ENCODE results near the gene SLC25A51. TPM values are rescaled to one million over a fixed set of nuclear protein-coding genes. Genes with fewer than 3 reads are reported as not detected.

SLC25A51 gene, protein sequence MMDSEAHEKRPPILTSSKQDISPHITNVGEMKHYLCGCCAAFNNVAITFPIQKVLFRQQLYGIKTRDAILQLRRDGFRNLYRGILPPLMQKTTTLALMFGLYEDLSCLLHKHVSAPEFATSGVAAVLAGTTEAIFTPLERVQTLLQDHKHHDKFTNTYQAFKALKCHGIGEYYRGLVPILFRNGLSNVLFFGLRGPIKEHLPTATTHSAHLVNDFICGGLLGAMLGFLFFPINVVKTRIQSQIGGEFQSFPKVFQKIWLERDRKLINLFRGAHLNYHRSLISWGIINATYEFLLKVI
- total RNA-seq: 103 TPM

DNA sequence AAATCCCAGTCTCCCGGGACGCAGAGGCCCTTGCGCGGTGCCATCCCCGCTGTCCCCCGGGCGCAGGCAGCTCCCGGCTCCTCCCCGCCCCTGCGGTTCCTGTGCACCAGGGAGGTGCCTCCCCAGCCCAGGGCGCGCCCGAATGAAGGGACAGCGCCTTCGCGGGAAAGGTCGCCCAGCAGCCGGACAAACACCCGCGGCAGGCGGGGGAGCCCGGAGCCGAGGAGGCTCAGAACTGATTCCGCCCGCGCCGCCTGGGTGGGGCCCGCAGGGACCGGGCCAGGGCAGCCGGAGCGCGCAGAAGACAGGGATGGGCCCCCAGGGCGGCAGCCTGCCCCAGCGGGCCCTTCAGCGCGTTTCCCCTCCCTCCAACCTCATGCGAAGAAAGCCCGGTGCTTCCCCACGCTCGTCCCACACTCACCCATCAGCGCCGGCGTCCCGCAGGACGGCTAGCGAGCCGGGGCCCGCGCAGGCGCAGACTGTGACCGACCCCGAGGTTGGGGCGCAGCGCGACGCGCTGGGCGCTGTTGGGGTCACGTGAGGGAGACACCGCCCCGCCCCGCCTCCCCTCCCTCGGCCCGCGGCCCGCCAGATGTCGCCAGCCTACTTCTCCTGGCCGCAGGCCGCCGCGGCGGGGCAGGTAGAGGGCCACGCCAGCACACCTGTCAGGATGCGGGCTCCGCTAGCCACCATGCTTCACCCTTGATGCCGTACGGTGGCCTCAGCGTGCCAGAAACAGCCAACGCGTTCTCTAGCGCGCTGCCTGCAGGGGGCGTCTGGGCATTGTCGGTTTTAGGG, at the start of gene SLC25A51:
TSS of gene SLC25A51 (minus strand) at position 481 of the 798 bp plus-strand sequence. CDS start 15,577 bp downstream, outside the sequence.

Small RNA genes lying within 50 kb of the gene (small RNA-seq; reads per million reads assigned to genes)
- not detected for gene RNU7-124P

Other genes starting within 250 kb of the SLC25A51 start
- 3.7 TPM for gene TRMT10B, start 150.3 kb downstream of the SLC25A51 start, total RNA-seq
- gene EXOSC3, start 119.1 kb downstream of the SLC25A51 start, total RNA-seq: 58.1 TPM
- gene DCAF10, start 103.3 kb downstream of the SLC25A51 start, total RNA-seq: 27.0 TPM
- 13.4 TPM for gene SHB, start 165.1 kb upstream of the SLC25A51 start, total RNA-seq